Hindlimb muscle (tissue), 1 donor: ENCODE measurements around the gene C19orf47. TPM values are rescaled to one million over a fixed set of nuclear protein-coding genes. Genes with fewer than 3 reads are reported as not detected.
"Not testable (repeated sequence)": the region's sequence is repeated elsewhere in the genome, so short reads cannot be mapped to it uniquely, and the experiment has no call there.

Source experiments
- DNase-seq: peaks from one replicate; pipeline ENCODE4 v3.0.0-alpha.2; 2013
- polyA plus RNA-seq: library from polyadenylated mRNA; unstranded; fragments of 120-200 nt; gene quantifications from one replicate; pipeline ENCODE4 v1.2.1, GENCODE V29; 2013; ENCODE audit not compliant: insufficient read length

Gene C19orf47
- polyA plus RNA-seq, 1 donor = 106 TPM

GRCh38 chr19:40376286-40376862 lies 28.2 kb upstream of the C19orf47 start:
- DNase-seq = no peak

DNA sequence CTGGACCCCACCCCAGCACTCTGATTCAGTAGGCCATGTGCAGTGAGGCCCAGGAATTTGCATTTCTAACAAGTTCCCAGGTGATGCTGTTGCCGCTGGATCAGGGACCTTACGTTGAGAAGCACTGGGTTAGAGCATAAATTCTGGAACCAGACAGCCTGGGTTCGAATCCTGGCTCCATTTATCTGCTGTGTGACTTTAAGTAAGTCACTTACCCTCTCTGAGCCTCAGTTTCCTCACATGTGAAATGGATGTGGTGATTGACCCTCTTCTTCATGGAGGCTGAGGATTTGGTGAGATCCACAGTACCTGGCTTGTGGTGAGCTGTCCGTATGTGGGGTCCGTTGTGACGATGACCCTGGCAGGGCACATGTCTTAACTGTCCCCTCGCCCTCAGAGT lies 25.9 kb upstream of the C19orf47 start:
- DNase-seq = no peak

DNA sequence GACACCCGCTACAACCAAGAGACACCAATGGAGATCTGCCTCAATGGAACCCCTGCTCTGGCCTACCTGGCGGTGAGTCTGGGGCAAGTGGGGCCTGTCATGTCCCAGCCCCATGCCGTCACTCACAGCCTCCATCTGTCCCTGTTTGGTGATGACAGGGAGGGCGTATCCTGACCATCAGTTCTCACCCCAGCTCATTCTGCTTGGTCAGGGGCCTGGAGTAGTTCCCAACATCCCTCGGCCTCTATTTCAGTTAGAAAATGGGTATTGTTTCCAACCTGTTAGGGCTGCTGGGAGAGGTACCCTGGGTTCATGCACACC lies 23.6 kb upstream of the C19orf47 start:
- no peak for DNase-seq

GRCh38 chr19:40370997-40371801 lies 23.0 kb upstream of the C19orf47 start:
- no peak for DNase-seq

DNA sequence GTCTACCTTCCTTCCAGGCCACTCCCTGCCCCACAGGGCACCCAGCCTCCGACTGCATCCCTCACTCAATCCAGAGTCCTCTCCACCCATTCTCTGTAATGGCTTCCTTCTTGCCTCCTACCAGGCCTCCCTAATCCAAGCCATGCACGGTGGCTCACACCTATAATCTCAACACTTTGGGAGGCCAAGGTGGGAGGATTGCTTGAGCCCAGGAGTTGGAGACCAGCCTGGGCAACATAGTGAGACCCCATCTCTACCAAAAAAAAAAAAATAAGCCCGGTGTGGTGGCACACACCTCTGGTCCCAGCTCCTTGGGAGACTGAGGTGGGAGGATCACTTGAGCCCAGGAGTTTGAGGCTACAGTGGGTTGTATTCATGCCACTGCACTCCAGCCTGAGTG lies 22.1 kb upstream of the C19orf47 start:
- DNase-seq = not testable (repeated sequence)

DNA sequence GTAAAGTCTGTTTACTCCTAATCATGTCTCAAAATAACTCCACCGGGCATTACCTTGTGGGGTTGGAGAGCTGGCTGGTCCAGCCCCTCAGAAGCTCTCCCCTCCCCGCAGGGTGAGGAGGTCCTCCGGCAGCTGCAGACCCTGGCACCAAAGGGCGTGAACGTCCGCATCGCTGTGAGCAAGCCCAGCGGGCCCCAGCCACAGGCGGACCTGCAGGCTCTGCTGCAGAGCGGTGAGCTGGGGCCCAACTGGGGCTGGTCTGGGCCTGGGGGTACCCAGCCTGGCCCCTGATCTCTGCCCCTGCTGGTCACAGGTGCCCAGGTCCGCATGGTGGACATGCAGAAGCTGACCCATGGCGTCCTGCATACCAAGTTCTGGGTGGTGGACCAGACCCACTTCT lies 21.6 kb upstream of the C19orf47 start:
- no peak for DNase-seq

DNA sequence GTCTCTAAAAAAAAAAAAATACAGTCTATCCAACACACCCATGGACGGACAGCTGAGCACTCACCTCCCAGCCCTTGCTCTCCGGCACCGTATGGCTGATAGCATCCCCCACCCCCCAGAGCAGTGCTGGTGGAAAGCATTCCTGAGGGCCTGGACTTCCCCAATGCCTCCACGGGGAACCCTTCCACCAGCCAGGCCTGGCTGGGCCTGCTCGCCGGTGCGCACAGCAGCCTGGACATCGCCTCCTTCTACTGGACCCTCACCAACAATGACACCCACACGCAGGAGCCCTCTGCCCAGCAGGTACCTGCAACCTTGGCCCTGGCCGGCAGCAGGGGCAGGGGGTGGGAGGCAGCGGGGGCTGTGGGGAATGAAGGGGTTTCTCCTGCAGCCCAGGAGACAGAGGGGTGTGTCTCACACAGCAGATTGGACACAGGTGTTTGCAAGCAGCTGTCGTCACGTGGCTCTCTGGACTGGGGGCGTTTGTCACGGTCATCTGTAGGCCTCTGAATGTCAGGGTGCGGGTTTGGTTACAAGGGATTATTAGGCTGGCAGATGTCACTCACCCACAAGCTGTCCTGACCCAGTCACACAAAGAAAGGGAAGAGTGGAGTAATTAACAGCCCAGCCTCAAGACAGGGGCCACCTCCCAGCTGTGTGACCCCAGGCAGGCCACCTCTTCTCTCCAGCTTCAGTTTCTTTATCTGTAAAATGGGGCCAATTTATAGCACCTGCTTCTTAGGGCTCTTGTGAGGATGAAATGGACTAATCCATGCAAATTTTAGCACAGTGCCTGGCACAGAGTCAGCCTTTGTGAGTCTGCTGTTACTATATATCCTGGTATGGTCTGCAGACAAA lies 19.6 kb upstream of the C19orf47 start:
- no peak for DNase-seq

GRCh38 chr19:40366697-40367561 lies 18.7 kb upstream of the C19orf47 start:
- no peak for DNase-seq

GRCh38 chr19:40365613-40366401 lies 17.6 kb upstream of the C19orf47 start:
- DNase-seq = peak; percentile 77

GRCh38 chr19:40365010-40365409 lies 16.8 kb upstream of the C19orf47 start:
- no peak for DNase-seq

GRCh38 chr19:40363069-40363468 lies 14.9 kb upstream of the C19orf47 start:
- DNase-seq = no peak

DNA sequence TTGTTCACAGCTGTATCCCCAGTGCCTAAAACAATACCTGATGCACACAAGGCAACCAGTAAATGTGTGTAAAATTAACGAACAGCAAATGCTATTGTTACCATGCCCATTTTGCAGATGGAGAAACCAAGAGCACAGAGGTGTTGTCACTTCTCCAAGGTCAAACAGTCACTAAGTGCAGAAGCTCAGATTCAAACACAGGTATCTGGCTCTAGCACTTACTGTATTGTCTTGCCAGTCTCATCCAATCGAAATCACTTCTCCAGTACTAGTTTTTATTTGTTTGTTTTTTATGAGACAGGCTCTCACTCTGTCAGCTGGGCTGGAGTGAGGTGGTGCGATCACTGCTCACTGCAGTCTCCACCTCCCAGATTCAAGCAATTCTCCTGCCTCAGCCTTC lies 14.0 kb upstream of the C19orf47 start:
- no peak for DNase-seq

GRCh38 chr19:40360708-40361241 lies 12.6 kb upstream of the C19orf47 start:
- no peak for DNase-seq

DNA sequence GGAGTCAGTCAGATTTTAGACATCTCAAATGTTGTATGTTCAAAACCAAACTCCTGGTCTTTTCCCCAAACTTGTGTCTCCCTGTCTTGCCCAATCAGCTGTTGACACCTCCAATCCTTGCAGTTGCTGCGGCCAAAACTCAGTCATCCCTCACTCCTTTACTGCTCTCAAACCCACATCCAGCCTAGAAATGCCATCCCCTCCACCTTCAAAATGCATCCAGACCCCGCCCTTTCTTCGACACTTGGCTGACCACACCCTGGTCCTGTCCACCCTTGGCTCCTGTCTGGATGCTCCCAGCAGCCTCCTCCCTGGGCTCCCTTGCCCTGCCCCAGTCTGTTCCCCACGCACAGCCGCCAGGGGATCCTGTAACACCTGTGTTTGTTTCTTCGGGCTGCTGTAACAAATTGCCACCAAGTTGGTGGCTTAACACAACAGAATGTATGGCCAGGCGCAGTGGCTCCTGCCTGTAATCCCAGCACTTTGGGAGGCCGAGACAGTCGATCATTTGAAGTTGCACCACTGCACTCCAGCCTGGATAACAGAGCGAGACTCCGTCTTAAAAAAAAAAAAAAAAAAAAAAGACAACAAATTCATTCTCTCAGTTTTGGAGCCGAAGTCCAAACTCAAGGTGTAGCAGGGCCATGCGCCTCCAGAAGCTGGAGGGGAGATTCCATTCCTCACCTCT lies 12.0 kb upstream of the C19orf47 start:
- no peak for DNase-seq

GRCh38 chr19:40358773-40359172 lies 10.6 kb upstream of the C19orf47 start:
- DNase-seq = no peak

GRCh38 chr19:40357640-40358039 lies 9.4 kb upstream of the C19orf47 start:
- DNase-seq = no peak

DNA sequence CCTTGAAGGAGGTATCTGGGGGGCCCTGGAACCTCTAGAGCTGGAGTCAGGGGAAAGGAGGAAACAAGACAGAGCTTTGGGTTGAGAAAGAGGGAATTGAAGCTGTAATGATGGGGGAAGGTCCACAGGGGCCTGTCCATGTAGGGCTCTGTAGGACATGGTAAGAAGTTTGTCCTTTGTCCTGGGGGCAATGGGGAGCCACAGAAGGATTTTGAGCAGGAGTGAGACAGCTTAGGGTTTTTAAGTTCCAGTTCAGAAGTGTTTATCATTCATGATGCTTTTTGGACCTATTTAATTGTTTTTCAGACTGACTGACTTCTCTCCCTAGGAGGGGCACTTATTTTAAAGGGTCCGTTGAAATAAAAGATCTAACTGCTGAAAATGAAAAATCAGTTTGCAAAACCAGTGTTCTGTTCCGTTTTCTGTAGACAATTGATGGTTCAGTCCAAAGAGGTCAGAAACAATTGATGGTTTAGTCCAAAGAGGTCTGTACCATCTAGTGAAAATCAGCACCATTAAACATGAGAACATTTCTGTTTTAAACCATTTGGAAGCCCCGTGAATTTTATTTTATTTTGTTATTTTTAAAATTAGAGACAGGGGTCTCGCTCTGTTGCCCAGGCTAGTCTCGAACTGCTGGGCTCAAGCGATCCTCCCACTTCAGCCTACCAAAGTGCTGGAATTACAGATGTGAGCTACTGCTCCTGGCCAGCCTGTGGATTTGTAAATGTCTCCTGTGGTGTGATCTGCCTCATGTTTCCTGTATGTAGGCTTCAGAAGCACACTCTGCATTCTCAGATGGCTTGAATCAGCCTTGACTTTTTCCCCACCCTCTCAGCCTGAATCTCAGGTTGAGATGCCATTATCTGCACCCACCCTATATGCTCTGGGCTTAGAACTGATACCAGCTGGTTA lies 8.7 kb upstream of the C19orf47 start:
- no peak for DNase-seq

GRCh38 chr19:40355975-40356680 lies 7.9 kb upstream of the C19orf47 start:
- no peak for DNase-seq

- DNase-seq = peak; percentile 23
These were observed 837 bp upstream of the C19orf47 start for GRCh38 chr19:40348961-40349507.
